HS-5 (cell line): Measurements from ENCODE around the gene RGMB.

Source experiments
- DNase-seq: peaks from one replicate; pipeline ENCODE4 v3.0.0-alpha.2; 2012; ENCODE audit warnings: low read depth

RGMB gene

GRCh38 chr5:98827588-98828284 is 54.3 kb downstream of the RGMB start:
- no peak for DNase-seq

GRCh38 chr5:98836175-98836574 is 62.7 kb downstream of the RGMB start:
- no peak for DNase-seq

GRCh38 chr5:98839469-98840383 is 66.3 kb downstream of the RGMB start:
- no peak for DNase-seq

- no peak for DNase-seq
Measured at GRCh38 chr5:98840946-98841345, 67.5 kb downstream of the RGMB start.

DNA sequence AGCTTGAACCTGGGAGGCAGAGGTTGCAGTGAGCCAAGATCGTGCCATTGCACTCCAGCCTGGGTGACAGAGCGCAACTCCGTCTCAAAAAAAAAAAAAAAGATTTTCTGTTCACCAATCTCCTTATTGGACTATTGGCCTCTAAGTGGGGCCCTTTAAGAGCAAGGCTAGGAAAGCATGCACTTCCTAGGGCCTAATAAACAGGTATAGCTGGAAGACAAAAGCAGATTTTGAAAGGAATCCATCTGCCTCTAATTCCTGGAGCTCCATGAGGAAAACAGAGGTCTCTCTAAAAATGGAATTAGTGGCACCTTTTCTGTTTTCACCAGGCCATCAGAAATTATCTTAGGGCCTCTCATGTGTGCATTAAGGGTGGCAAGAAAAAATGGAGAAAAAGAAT is 70.0 kb downstream of the RGMB start:
- no peak for DNase-seq

DNA sequence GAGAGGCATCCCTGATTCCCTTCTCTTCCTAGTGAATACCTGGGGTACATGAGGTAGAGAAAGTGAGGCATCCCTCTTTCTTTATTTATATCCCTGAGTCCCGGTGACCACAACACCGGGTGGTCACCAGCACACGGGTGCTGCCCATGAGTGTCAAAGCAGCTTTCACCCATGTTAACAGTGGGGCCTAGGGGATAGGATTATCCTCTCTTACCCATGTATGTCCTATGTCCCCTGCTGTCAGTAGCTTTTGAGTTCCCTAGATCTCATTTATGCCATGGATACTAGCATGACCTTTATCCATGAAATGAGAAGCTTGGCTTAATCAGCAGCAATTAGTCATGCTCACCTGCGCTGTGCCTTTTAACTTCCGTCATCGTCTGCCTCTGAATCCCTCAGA is 71.4 kb downstream of the RGMB start:
- DNase-seq: no peak

DNA sequence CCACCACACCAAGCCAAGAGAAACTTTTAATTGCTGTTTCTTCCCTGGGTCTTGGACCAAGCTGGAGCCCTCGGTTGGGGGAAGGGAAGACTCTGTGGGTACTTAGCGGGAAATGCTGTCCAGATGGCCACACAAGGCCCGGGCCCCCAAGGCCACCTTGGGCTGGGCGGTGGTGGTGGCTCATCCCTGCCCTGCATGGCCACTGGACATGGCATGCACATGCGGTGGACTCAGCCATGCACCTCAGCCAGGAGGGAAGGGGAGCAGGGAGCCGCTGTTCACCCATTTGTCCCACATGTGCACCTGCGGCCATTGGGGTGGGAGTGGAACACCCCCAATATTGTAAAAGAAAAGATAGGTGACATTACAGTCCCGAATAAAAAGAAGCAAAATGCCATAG is 72.4 kb downstream of the RGMB start:
- no peak for DNase-seq
